Smooth muscle cell (in vitro differentiated cells): ENCODE data around the gene CLASRP. TPM values are rescaled to one million over a fixed set of nuclear protein-coding genes. Genes with fewer than 3 reads are reported as not detected.

Source experiments
- DNase-seq: peaks from one replicate; lab custom pipeline; 2025; ENCODE audit not compliant: unreplicated experiment; lab: John Stamatoyannopoulos, UW
- H2AFZ ChIP-seq: fragments of 200-600 bp; sonication (generic); 2 replicates; pipeline ENCODE4 v1.6.0; 2016; ENCODE audit warnings: antibody characterized with exemption, low read depth, mild to moderate bottlenecking
- H3F3A ChIP-seq: fragments of 200-600 bp; sonication (generic); 2 replicates; pipeline ENCODE4 v1.6.0; 2017; ENCODE audit warnings: antibody characterized with exemption, low read depth
- H3K27ac ChIP-seq: fragments of 200-600 bp; sonication (generic); 2 replicates; pipeline ENCODE4 v1.5.1; 2016; ENCODE audit warnings: low read depth, mild to moderate bottlenecking
- H3K27me3 ChIP-seq: fragments of 200-600 bp; sonication (generic); 2 replicates; pipeline ENCODE4 v1.6.1; 2016; ENCODE audit warnings: low read depth, mild to moderate bottlenecking
- H3K36me3 ChIP-seq: fragments of 200-600 bp; sonication (generic); 2 replicates; pipeline ENCODE4 v1.5.1; 2016; ENCODE audit warnings: low read depth
- H3K4me1 ChIP-seq: fragments of 200-600 bp; sonication (generic); 2 replicates; pipeline ENCODE4 v1.5.1; 2016; ENCODE audit warnings: low read depth
- H3K4me2 ChIP-seq: fragments of 200-600 bp; sonication (generic); 2 replicates; pipeline ENCODE4 v1.6.0; 2016; ENCODE audit warnings: mild to moderate bottlenecking
- H3K4me3 ChIP-seq: fragments of 200-600 bp; sonication (generic); 2 replicates; pipeline ENCODE4 v1.5.1; 2016; ENCODE audit warnings: mild to moderate bottlenecking
- H3K79me2 ChIP-seq: fragments of 200-600 bp; sonication (generic); 2 replicates; pipeline ENCODE4 v1.6.0; 2016; ENCODE audit warnings: low read depth, mild to moderate bottlenecking
- H3K9ac ChIP-seq: fragments of 200-600 bp; sonication (generic); 2 replicates; pipeline ENCODE4 v1.6.0; 2016; ENCODE audit warnings: low read depth
- H3K9me3 ChIP-seq: fragments of 200-600 bp; sonication (generic); replicated peaks from 2 replicates; pipeline ENCODE4 v1.5.1; 2016; ENCODE audit warnings: low read depth
- H4K20me1 ChIP-seq: fragments of 200-600 bp; sonication (generic); 2 replicates; pipeline ENCODE4 v1.6.0; 2016; ENCODE audit warnings: low read depth
- WGBS: methylation state at CpG from one replicate; pipeline ENCODE4 v1.1.7; 2016; ENCODE audit warnings: low lambda C conversion rate; 5-methylcytosine and 5-hydroxymethylcytosine counted together
- polyA plus RNA-seq: library from polyadenylated mRNA; unstranded; fragments of >200 nt; fragmentation: Nextera tagmentation; extraction: Ambion mirVana; gene quantifications from 2 replicates; pipeline ENCODE4 v1.2.1, GENCODE V29; 2016
- total RNA-seq: library from RNA; depleted of rRNA; stranded (reverse); fragments of >200 nt; gene quantifications from 2 replicates; pipeline ENCODE4 v1.2.3, GENCODE V29; 2014
- TF ChIP-seq, protein P1 (sequence below): fragments of 200-600 bp; sonication (generic); IDR thresholded peaks from 2 replicates; pipeline ENCODE4 v1.5.1; 2017; ENCODE audit warnings: borderline replicate concordance, mild to moderate bottlenecking, antibody characterized with exemption; ENCODE audit not compliant: insufficient read depth, poor library complexity, severe bottlenecking

Gene CLASRP
- total and polyA plus RNA-seq, 2 experiments from 2014 or later, result 24.3 to 34.6 TPM

GRCh38 chr19:45079911-45080370, 41.1 kb downstream of the CLASRP start:
- peak overlapping the region; percentile 88 for H3K9ac ChIP-seq
- H3K79me2 ChIP-seq, result peaks cover 46% of the 10 kb centered on the region
- peak overlapping the region; percentile 96 for H3K4me3 ChIP-seq
- H3K9me3 ChIP-seq, result no peaks in the 10 kb centered on the region
- WGBS, result 6% methylated on average over 6 of the region's 6 CpGs
- peaks cover 24% of the 10 kb centered on the region for H3K4me1 ChIP-seq
- H3K27me3 ChIP-seq, result no peaks in the 10 kb centered on the region
- peaks cover 5% of the 10 kb centered on the region for H4K20me1 ChIP-seq
- H2AFZ ChIP-seq, result peak overlapping the region; percentile 94
- no peak for DNase-seq
- peak overlapping the region; percentile 92 for H3K4me2 ChIP-seq
- H3K36me3 ChIP-seq, result no peaks in the 10 kb centered on the region
- no peak overlapping the region for H3K27ac ChIP-seq
- TF ChIP-seq, protein P1, sequence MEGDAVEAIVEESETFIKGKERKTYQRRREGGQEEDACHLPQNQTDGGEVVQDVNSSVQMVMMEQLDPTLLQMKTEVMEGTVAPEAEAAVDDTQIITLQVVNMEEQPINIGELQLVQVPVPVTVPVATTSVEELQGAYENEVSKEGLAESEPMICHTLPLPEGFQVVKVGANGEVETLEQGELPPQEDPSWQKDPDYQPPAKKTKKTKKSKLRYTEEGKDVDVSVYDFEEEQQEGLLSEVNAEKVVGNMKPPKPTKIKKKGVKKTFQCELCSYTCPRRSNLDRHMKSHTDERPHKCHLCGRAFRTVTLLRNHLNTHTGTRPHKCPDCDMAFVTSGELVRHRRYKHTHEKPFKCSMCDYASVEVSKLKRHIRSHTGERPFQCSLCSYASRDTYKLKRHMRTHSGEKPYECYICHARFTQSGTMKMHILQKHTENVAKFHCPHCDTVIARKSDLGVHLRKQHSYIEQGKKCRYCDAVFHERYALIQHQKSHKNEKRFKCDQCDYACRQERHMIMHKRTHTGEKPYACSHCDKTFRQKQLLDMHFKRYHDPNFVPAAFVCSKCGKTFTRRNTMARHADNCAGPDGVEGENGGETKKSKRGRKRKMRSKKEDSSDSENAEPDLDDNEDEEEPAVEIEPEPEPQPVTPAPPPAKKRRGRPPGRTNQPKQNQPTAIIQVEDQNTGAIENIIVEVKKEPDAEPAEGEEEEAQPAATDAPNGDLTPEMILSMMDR, result no peak
- peaks cover 10% of the 10 kb centered on the region for H3F3A ChIP-seq

DNA sequence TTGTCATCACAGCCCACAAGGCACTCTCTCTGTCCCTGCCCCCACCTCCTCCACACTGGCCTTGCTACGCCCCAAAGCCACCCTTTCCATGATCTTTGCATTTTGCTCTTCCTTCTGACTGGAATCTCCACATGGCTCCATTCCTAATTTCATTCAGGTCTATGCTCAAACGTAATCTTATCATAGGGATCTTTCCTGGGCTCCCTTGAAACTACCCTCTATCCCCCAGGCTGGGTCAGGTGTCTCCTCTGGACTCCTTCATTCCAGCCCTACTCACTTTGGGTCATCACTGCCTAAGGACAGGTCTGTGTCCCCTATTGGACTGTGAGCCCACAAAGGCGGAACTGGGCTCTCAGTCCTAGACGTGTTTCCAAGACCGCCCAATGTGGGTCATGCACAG, 43.3 kb downstream of the CLASRP start:
- TF ChIP-seq, protein P1, result no peak
- Histone ChIP-seq H3K36me3 (no peaks in the 10 kb centered on the region), H3K27me3 (no peaks in the 10 kb centered on the region), H3K4me1 (peaks cover 12% of the 10 kb centered on the region), H2AFZ (no peak overlapping the region), H3K79me2 (peaks cover 49% of the 10 kb centered on the region), H4K20me1 (peaks cover 13% of the 10 kb centered on the region), H3K4me3 (no peak overlapping the region), H3K27ac (no peak overlapping the region), H3K4me2 (no peak overlapping the region), H3K9ac (no peak overlapping the region), H3F3A (peaks cover 1% of the 10 kb centered on the region), H3K9me3 (no peaks in the 10 kb centered on the region)
- DNase-seq, result no peak
- 95% methylated on average over 5 of the region's 5 CpGs for WGBS

GRCh38 chr19:45086480-45086879, 47.6 kb downstream of the CLASRP start:
- Histone ChIP-seq H3K27me3 (no peaks in the 10 kb centered on the region), H3K4me1 (peaks cover 5% of the 10 kb centered on the region), H3K9ac (no peak overlapping the region), H3K4me3 (no peak overlapping the region), H3K36me3 (no peaks in the 10 kb centered on the region), H3K9me3 (no peaks in the 10 kb centered on the region), H2AFZ (no peak overlapping the region), H4K20me1 (peaks cover 13% of the 10 kb centered on the region), H3K4me2 (no peak overlapping the region), H3F3A (peaks cover 8% of the 10 kb centered on the region), H3K27ac (no peak overlapping the region), H3K79me2 (peaks cover 26% of the 10 kb centered on the region)
- WGBS, result over 99% methylated on average over 4 of the region's 4 CpGs
- TF ChIP-seq, protein P1, result no peak
- DNase-seq, result no peak

- H3K9me3 ChIP-seq, result no peaks in the 10 kb centered on the region
- peaks cover 7% of the 10 kb centered on the region for H4K20me1 ChIP-seq
- H3K4me2 ChIP-seq, result no peak overlapping the region
- no peak overlapping the region for H3K27ac ChIP-seq
- H3K9ac ChIP-seq, result no peak overlapping the region
- peaks cover 16% of the 10 kb centered on the region for H3K79me2 ChIP-seq
- no peaks in the 10 kb centered on the region for H3K27me3 ChIP-seq
- TF ChIP-seq, protein P1, result no peak
- no peak overlapping the region for H3K4me3 ChIP-seq
- WGBS, result 94% methylated on average over 11 of the region's 11 CpGs
- no peak overlapping the region for H2AFZ ChIP-seq
- peaks cover 8% of the 10 kb centered on the region for H3F3A ChIP-seq
- H3K36me3 ChIP-seq, result no peaks in the 10 kb centered on the region
- DNase-seq, result no peak
- peaks cover 5% of the 10 kb centered on the region for H3K4me1 ChIP-seq
Observed at GRCh38 chr19:45087531-45087930, 48.7 kb downstream of the CLASRP start.
